DOHH2 (cell line): ENCODE measurements around the gene SEC14L2.

Experiments
- CTCF ChIP-seq: fragments of 200-600 bp; sonication (generic); IDR thresholded peaks from one replicate; pipeline ENCODE4 v1.5.1; 2014; ENCODE audit warnings: antibody characterized with exemption, mild to moderate bottlenecking, low read depth, low read length; ENCODE audit not compliant: poor library complexity, severe bottlenecking
- EZH2phosphoT487 ChIP-seq: fragments of 200-600 bp; sonication (generic); IDR thresholded peaks from 2 replicates; pipeline ENCODE4 v1.6.1; 2017; ENCODE audit warnings: borderline replicate concordance, mild to moderate bottlenecking, antibody characterized with exemption, low read length, moderate library complexity, mixed read lengths

- TF ChIP-seq CTCF (no peak), EZH2phosphoT487 (no peak)
Observed at GRCh38 chr22:30386608-30386959, 10.2 kb upstream of the SEC14L2 start.
